HUES6 (cell line): ENCODE measurements around the gene HAND1.
A peak's percentile ranks its signal among the peaks of the same experiment; 100 is the strongest.

Experiments
- H3K27ac ChIP-seq: 2 replicates; pipeline ENCODE4 v1.7.0; 2013; ENCODE audit warnings: low read depth, mild to moderate bottlenecking, low read length, inconsistent platforms
- H3K27me3 ChIP-seq: 2 replicates; pipeline ENCODE4 v1.6.1; 2013; ENCODE audit warnings: low read length; ENCODE audit not compliant: control insufficient read depth, insufficient read depth
- H3K36me3 ChIP-seq: 2 replicates; pipeline ENCODE4 v1.6.1; 2013; ENCODE audit warnings: low read length; ENCODE audit not compliant: control insufficient read depth, insufficient read depth
- H3K4me1 ChIP-seq: 2 replicates; pipeline ENCODE4 v1.6.1; 2013; ENCODE audit warnings: low read length; ENCODE audit not compliant: control insufficient read depth, insufficient read depth
- H3K4me3 ChIP-seq: 2 replicates; pipeline ENCODE4 v1.5.1; 2013; ENCODE audit warnings: low read depth, low read length
- H3K9ac ChIP-seq: one replicate; pipeline ENCODE4 v1.6.1; 2013; ENCODE audit warnings: mild to moderate bottlenecking, low read length
- H3K9me3 ChIP-seq: 2 replicates; pipeline ENCODE4 v1.6.1; 2013; ENCODE audit warnings: low read depth, low read length; ENCODE audit not compliant: control insufficient read depth, insufficient read depth

The HAND1 gene

DNA sequence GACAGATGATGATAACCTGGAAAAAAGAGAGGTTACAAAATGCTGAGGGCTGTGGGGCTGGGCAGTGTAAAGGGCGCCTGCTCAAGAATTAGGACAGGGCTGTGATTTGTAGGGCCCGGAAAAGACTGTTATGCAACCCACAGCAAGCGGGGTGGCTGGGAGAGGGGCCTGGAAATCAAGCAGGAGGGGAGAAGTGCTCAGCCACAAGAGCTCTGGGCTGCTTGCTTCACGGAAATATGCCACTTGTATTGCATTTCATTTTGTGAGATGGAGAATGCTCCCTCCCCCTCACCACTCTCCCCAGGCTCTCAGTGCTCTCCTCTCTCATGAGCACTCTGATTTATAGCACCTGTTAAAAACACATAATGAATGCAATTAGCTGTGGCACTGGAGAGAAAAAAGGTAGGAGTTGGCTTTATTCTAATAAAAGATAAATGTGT lies 8.4 kb upstream of the HAND1 start:
- H3K27me3 ChIP-seq: peaks cover 87% of the 10 kb centered on the region
- no peaks in the 10 kb centered on the region for H3K36me3 ChIP-seq
- H3K4me3 ChIP-seq: peak overlapping the region; percentile 19; the same call in 1 of the 2 replicates
- no peak overlapping the region for H3K9ac ChIP-seq
- peaks cover 54% of the 10 kb centered on the region for H3K4me1 ChIP-seq
- no peak overlapping the region for H3K27ac ChIP-seq
- H3K9me3 ChIP-seq: no peaks in the 10 kb centered on the region

DNA sequence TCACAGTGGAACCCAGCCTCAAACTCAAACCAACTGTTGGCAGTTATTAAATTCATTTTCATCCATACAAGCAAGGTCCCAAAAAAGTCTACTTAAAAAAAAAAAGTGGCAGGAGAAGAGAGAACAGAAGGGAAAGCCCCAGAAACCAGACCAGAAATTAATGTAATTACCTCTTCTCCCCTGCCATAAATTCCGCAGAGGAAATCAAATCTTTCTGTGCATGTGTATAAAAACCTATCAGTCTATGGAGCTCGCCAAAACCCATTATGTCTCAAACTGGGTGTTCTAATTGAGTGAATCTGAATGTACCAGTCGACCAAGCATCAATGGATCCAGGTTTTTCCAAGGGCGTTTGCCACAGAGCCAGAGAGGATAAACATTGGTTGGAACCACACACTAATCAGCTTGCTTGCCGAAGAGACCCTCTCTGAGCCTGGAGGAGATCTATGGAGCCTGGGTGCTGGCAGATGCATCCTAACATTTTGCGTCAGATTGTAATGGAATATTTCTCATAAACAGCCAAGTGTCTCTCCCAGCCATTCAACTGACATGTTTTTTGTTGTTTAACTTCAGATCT lies 7.9 kb upstream of the HAND1 start:
- H3K9ac ChIP-seq: no peak overlapping the region
- peaks cover 92% of the 10 kb centered on the region for H3K27me3 ChIP-seq
- peak overlapping the region; percentile 19; the same call in 1 of the 2 replicates for H3K4me3 ChIP-seq

DNA sequence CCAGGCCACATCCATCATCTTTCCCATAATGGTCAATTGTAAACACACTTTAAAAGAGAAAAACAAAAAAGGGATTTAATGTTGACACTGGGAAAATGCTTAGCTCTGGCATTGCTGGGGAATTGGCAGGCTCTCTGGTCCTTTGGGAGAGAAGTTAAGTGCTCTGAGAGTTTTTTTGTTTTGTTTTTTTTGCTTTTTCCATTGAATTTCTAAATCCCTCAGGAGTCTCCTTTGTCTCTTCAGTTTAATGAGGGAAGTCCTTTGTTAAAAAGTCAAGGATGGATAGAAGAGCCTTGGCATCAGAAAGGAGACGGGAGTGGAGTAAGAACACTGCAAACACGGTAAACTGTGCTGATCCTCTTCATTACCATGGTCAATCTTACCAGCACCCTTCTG lies 7.1 kb upstream of the HAND1 start:
- peak overlapping the region; percentile 7 for H3K9ac ChIP-seq
- no peaks in the 10 kb centered on the region for H3K9me3 ChIP-seq
- peak overlapping the region; percentile 68; the same call in 1 of the 2 replicates for H3K4me3 ChIP-seq
- H3K4me1 ChIP-seq: peaks cover 68% of the 10 kb centered on the region
- H3K27me3 ChIP-seq: peaks cover 96% of the 10 kb centered on the region
- H3K36me3 ChIP-seq: no peaks in the 10 kb centered on the region
- no peak overlapping the region for H3K27ac ChIP-seq

More for the DNA sequence above, 7.9 kb upstream of the HAND1 start:
- Histone ChIP-seq H3K36me3 (no peaks in the 10 kb centered on the region), H3K9me3 (no peaks in the 10 kb centered on the region), H3K27ac (no peak overlapping the region), H3K4me1 (peaks cover 59% of the 10 kb centered on the region)

DNA sequence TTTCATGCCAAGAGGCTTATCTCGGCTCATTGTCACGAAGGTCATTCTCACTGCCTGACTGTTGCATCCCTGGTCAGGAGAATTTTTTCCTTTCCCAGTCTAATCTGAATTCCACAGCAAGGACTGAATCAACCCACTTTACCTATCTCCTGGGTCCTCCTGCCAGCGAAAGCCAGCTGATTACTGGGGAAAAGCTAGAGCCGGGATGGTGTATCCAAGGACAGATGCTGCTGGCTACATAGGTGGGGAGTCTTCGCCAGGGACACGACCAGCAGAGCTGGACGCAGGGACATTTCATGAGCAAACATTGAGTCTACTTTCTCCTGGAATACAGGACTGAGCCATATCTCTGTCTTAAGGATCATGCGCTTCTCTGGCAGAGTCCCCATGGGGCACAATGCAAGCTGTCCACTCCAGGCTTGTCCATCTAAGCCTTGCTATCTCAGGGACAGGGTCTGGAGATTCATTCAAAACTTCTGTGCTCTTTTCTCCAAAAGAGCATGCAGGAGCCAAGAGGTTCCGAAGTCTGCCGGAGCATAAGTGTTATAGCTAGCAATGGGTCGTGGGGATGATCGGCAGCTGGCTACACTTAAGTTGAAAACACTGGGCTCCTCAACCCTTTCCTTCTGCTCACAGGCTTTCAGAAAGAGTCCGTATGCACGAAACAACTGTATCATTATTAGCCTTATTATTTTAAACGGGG lies 6.5 kb upstream of the HAND1 start:
- Histone ChIP-seq H3K9ac (peak overlapping the region; percentile 7), H3K4me3 (peak overlapping the region; percentile 68), H3K36me3 (no peaks in the 10 kb centered on the region), H3K9me3 (no peaks in the 10 kb centered on the region), H3K4me1 (peaks cover 73% of the 10 kb centered on the region), H3K27me3 (peaks cover 97% of the 10 kb centered on the region), H3K27ac (no peak overlapping the region)

DNA sequence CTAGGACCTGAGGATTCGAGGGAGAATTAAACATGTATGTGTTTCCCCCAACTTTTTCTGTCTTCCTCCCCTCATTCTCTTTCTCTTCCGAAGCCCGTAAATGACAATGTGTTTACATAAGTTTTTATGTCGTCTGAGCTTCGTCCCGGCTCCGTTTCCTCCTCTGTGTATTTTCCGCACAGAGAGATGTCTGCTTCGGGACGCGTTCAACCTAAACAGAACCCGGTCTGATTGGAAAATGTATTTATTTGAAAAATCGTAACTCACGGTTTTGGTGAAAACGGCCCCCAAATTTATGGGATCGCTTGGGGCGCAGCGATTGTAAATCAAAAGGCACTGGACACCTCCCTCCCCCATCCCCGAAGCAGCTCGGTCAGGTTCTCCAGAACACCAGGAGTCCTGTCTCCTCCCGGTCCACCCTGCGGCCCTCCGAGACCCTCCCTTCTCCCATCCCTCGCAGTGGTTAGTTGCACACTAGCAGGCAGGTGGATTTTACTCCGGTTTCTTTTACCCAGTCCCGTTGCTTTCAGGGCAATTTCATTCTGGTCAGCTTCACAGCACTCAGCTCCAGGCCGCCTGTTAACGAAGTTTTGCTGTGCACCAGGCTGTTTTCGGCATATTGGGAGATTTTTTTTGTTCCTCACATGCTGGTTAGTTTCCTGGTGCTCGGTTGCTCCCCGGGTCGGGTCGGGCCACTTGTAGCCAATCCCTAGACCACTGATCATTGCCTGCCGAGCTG lies 5.8 kb upstream of the HAND1 start:
- Histone ChIP-seq H3K9ac (peak overlapping the region; percentile 67), H3K27ac (no peak overlapping the region), H3K36me3 (no peaks in the 10 kb centered on the region), H3K4me3 (peak overlapping the region; percentile 68), H3K4me1 (peaks cover 80% of the 10 kb centered on the region), H3K9me3 (no peaks in the 10 kb centered on the region), H3K27me3 (peaks cover 98% of the 10 kb centered on the region)

DNA sequence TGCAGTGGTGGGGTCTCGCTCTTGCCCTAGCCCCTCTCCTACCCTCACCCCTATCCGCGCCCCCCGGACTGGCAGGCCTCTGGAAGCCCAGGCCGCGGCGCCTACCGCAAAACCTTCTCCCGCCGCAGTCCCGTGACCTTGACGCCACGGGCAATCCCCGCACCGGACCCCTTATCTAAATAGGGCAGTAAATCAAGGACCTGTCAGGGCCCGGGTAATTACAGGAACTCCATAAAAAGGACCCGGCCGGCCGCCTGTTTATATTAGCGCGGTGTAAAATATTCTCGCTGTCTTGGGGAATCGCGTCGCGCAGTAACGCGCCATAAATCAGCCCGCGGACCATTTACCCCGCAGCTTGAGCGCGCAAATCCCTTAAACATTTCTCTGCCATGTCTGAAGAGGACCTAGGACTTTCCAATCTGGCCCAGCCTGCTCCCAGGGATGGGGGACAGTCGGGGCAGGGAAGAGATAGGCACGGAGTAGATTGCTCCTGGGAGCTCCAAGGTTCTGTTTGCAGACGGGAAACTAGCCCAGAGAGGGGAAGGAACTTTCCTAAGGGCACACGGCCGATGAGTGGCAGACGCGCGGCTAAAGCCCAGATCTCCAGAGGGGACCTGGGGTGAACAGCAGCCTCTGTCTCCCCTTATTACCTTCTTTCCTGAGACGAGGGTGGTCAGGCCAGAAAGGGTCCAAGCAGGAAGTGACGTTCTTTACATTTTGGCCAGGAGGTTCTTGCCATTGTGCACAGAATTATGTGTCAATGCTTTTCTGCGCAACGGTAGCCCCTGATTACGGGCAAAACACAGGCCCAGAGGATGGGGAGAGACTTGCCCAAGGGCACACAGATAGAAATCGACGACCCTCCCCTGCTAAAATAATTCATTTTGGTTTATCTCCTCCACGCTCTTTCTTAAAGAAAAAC lies 4.8 kb upstream of the HAND1 start:
- H3K4me1 ChIP-seq: peaks cover 81% of the 10 kb centered on the region
- peak overlapping the region; percentile 68 for H3K4me3 ChIP-seq
- peak overlapping the region; percentile 88 for H3K9ac ChIP-seq
- no peak overlapping the region for H3K27ac ChIP-seq
- no peaks in the 10 kb centered on the region for H3K36me3 ChIP-seq
- H3K27me3 ChIP-seq: peaks cover 99% of the 10 kb centered on the region
- H3K9me3 ChIP-seq: no peaks in the 10 kb centered on the region

DNA sequence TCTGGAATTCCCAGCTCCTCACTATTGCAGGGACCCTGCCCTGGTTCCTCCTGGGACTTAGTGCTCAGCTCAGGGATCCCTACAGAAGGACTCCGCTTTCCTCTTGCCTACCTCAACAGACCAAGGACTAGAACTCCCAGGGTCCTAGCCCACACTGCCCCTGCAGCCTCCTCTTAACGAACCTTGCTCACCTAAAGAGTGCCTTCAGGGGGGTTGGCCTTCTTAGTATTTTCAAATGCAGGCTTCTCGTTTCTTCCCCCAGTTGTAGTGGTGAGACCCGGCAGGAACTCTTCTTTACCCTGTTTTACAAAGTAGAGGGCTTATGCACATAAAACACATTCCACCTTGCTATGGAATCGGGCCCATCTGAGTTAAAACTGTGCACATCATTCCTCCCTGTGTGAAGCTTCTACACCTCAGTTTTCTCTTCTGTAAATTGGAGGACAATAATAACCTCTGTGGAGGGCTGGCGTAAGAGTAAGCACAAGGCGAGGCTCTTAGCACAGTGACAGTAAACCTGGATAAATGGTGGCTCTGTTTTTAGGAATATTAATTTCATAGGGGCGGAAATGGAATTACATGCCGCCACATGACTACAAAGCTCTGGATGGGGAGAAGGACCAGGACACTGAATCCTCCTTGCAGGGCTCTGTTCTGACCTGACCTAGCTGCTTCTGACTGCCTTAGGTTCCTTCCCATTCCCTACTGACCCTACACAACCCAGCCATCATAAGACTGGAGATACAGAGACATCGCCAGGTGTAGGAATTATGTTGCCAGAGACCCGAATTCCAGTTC lies 3.8 kb upstream of the HAND1 start:
- Histone ChIP-seq H3K4me3 (peak overlapping the region; percentile 68; the same call in 1 of the 2 replicates), H3K36me3 (peaks cover under 1% of the 10 kb centered on the region; the same call in 1 of the 2 replicates), H3K9ac (peak overlapping the region; percentile 88), H3K4me1 (peaks cover 81% of the 10 kb centered on the region), H3K27ac (no peak overlapping the region), H3K9me3 (no peaks in the 10 kb centered on the region), H3K27me3 (peaks cover 99% of the 10 kb centered on the region)

DNA sequence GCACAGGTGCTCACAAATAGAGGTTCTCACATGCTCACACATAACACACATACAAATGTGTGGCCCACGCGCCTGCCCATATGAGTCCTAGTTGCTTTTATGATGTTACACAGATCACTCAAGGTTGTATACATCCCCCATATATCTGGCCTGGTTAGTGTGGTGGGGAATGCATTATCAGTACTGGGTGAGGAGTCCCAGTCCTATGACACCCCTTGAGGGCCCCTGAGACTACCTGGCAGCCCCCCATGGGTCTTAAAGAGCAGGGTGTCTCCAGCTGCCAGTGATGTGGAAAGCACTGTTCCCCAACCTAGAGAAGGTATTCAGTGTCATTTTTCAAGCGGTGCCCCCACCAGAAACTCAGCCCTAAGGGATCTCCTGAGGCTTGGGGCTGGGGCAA lies 2.8 kb upstream of the HAND1 start:
- H3K27me3 ChIP-seq: peaks cover 99% of the 10 kb centered on the region

DNA sequence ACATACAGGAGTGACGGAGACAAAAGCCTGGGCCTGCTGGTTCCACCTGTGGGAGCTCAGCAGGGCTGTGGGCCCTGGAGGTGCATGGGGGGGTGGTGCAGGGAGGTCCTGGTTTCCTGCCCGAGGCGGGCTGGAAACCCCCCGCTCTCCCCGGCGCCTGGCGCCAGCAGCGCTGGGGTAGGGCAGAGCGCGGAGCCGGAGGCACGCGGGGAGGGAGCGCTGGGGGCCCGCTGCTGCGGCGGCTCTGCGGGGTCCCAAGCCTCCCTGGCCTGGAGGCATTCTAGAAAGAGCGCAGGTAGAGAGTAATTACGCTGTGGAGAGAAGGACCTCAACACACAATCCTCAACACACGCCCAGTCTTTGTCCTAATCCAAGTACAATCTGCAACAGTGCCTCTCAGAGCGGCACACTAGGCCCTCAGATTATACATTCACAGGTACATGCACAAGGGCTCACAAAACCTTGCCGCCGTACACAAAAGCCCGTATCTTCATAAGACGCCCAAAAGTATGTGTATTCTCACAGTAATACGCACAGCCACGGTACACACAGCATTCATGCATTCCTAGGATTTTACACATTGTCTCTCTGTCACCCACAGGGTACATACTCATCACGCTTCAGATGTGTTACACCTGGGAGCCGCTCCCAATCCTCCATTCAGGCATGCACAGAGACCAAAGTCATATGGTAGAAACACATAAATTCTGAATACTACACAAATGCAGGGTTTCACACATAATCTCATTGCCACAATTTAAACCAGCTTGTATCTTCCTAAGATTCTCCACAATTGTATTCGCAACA lies 2.1 kb upstream of the HAND1 start:
- peak overlapping the region; percentile 88 for H3K9ac ChIP-seq
- H3K27ac ChIP-seq: peak overlapping the region; percentile 52; the same call in 1 of the 2 replicates
- H3K27me3 ChIP-seq: peaks cover 99% of the 10 kb centered on the region
- H3K4me3 ChIP-seq: peak overlapping the region; percentile 68
- H3K9me3 ChIP-seq: no peaks in the 10 kb centered on the region
- H3K36me3 ChIP-seq: peaks cover 9% of the 10 kb centered on the region; the same call in 1 of the 2 replicates
- H3K4me1 ChIP-seq: peaks cover 78% of the 10 kb centered on the region

More for the DNA sequence above, 2.8 kb upstream of the HAND1 start:
- Histone ChIP-seq H3K4me1 (peaks cover 78% of the 10 kb centered on the region), H3K27ac (no peak overlapping the region; the same call in 1 of the 2 replicates), H3K9me3 (no peaks in the 10 kb centered on the region), H3K9ac (peak overlapping the region; percentile 88), H3K36me3 (peaks cover 4% of the 10 kb centered on the region; the same call in 1 of the 2 replicates), H3K4me3 (peak overlapping the region; percentile 68; the same call in 1 of the 2 replicates)
